C4-2B (cell line): ENCODE measurements around the gene CCNT2.

Source experiments
- CTCF ChIP-seq: fragments of 450-650 bp; conservative IDR thresholded peaks from 2 replicates; pipeline ENCODE4 v1.5.1; 2017; ENCODE audit warnings: mild to moderate bottlenecking
- ZFX ChIP-seq: fragments of 450-650 bp; IDR thresholded peaks from 2 replicates; pipeline ENCODE4 v1.6.1; 2017

- no peak for TF ChIP-seq CTCF
- TF ChIP-seq ZFX = no peak
Observed at GRCh38 chr2:134955744-134956143, 37.1 kb downstream of the CCNT2 start.
